Body of pancreas (tissue), 4 donors: ENCODE data around the gene HIBADH. TPM values are rescaled to one million over a fixed set of nuclear protein-coding genes. Genes with fewer than 3 reads are reported as not detected.

Source experiments
- ATAC-seq: fragments of 150-250 bp; one replicate; pipeline ENCODE4 v1.9.1; 2016
- DNase-seq, 4 donors: peaks; one replicate each; pipeline ENCODE4 v3.0.0-alpha.2; 2019
- H3K27ac ChIP-seq, 4 donors: fragments of 200-600 bp; sonication (generic); 1 replicate in 3 of 4; 2 replicates in 1 of 4; pipeline versions ENCODE4 v1.5.1 to v1.6.1; 2016 to 2019; ENCODE audit warnings: mild to moderate bottlenecking in 1 of 4, mixed read lengths in 1 of 4, moderate library complexity in 1 of 4
- H3K27me3 ChIP-seq, 2 donors: fragments of 200-600 bp; sonication (generic); one replicate each; pipeline ENCODE4 v1.6.0; 2016; ENCODE audit warnings: mild to moderate bottlenecking in 1 of 2
- H3K36me3 ChIP-seq, 2 donors: fragments of 200-600 bp; sonication (generic); replicated peaks in 1 of 2; 2 replicates each; pipeline ENCODE4 v1.5.1; 2016; ENCODE audit warnings: low read depth in 2 of 2; ENCODE audit not compliant: insufficient read depth in 1 of 2
- H3K4me1 ChIP-seq: fragments of 200-600 bp; sonication (generic); one replicate; pipeline ENCODE4 v1.6.0; 2016
- H3K4me3 ChIP-seq, 2 donors: fragments of 200-600 bp; sonication (generic); 1 replicate in 1 of 2; 2 replicates in 1 of 2; pipeline ENCODE4 v1.5.1; 2016 to 2019
- H3K9me3 ChIP-seq, 3 donors: fragments of 200-600 bp; sonication (generic); 1 replicate in 2 of 3; 2 replicates in 1 of 3; pipeline ENCODE4 v1.5.1; 2016
- POLR2A ChIP-seq, 3 donors: fragments of 450-650 bp; IDR thresholded peaks; one replicate each; pipeline ENCODE4 v1.6.1; 2016; ENCODE audit warnings: antibody characterized with exemption in 3 of 3, mild to moderate bottlenecking in 2 of 3
- WGBS, 2 donors: methylation state at CpG; one replicate each; pipeline ENCODE4 v1.1.5; 2017; 5-methylcytosine and 5-hydroxymethylcytosine counted together
- intact Hi-C: fragments of 100-400 bp; cut with DNase I; formaldehyde crosslinking; loops from one replicate; pipeline ENCODE4 v1.15.1; 2023
- total RNA-seq, 2 donors: library from RNA; depleted of rRNA; stranded (reverse); fragments of >200 nt; gene quantifications; one replicate each; pipeline ENCODE4 v1.1.0, GENCODE V29; 2016
- TF ChIP-seq, protein P1 (sequence below), 7 experiments: fragments of 450-650 bp in 4 of 7; fragments of 200-600 bp in 3 of 7; sonication (generic) in 3 of 7; IDR thresholded peaks; one replicate each; pipeline ENCODE4 v1.5.1; 2016 to 2019; ENCODE audit warnings: antibody characterized with exemption in 7 of 7

The HIBADH gene
- total RNA-seq, 2 donors from 2014 or later, result 22.1 to 31.0 TPM

DNA sequence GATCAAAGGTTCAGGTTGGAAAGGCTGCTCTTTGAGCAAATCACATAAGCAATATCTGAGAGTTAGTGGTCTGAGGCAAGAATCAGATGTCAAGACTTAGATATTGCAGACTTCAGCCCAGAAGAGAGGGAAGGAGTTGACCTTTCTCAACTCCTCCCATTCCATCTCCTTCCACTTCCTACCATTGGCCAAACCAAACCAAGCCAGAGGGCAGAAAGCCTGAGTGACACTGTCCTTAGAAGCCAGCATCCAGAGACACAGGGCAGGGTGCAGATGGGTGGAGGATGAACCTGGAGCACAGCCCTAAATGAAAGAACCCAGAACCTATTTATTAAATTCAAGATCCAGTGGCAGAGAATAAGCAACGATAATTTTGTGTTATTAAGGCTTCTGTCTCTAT is 180.5 kb downstream of the HIBADH start:
- intact Hi-C loops, result no loop called here
- H3K9me3 ChIP-seq, result no peaks in the 10 kb centered on the region
- no peak overlapping the region for H3K4me3 ChIP-seq
- ATAC-seq (no peak), DNase-seq (no peak)
- H3K27ac ChIP-seq, result no peak overlapping the region
- 58 to 62% methylated on average over 1 of the region's 1 CpG for WGBS, 2 donors
- TF ChIP-seq, protein P1, sequence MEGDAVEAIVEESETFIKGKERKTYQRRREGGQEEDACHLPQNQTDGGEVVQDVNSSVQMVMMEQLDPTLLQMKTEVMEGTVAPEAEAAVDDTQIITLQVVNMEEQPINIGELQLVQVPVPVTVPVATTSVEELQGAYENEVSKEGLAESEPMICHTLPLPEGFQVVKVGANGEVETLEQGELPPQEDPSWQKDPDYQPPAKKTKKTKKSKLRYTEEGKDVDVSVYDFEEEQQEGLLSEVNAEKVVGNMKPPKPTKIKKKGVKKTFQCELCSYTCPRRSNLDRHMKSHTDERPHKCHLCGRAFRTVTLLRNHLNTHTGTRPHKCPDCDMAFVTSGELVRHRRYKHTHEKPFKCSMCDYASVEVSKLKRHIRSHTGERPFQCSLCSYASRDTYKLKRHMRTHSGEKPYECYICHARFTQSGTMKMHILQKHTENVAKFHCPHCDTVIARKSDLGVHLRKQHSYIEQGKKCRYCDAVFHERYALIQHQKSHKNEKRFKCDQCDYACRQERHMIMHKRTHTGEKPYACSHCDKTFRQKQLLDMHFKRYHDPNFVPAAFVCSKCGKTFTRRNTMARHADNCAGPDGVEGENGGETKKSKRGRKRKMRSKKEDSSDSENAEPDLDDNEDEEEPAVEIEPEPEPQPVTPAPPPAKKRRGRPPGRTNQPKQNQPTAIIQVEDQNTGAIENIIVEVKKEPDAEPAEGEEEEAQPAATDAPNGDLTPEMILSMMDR (IDR thresholded peaks at IDR 0.05), result no peak
- no peaks in the 10 kb centered on the region for H3K4me1 ChIP-seq
- H3K27me3 ChIP-seq, result no peaks in the 10 kb centered on the region
- no peaks in the 10 kb centered on the region for H3K36me3 ChIP-seq

DNA sequence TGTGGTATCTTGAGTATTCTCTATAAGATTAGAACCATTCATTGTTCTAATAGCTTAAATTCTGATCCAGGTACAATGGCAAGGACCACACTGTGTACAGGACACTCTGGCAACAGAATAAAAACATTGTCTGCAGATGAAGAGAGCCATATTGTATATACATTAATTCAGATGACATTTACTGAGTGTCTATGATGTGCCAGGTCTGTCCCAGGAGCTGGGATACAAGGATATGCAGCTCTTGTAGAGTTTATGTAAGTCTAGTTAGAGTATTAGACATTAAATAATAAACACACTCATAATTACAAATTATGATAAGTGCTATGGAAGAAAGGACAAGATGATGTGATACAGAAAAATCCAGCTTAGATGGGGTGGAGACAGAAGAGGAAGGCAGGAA is 184.1 kb downstream of the HIBADH start:
- no peak for ATAC-seq
- H3K27ac ChIP-seq, result no peak overlapping the region
- no peaks in the 10 kb centered on the region for H3K4me1 ChIP-seq
- no peak overlapping the region for H3K4me3 ChIP-seq
- no peaks in the 10 kb centered on the region for H3K36me3 ChIP-seq
- no peak for DNase-seq
- no peak for TF ChIP-seq POLR2A (IDR thresholded peaks at IDR 0.05)
- TF ChIP-seq, protein P1 (IDR thresholded peaks at IDR 0.05), result no peak
- intact Hi-C loops, result no loop called here
- no peaks in the 10 kb centered on the region for H3K27me3 ChIP-seq
- no peaks in the 10 kb centered on the region for H3K9me3 ChIP-seq

DNA sequence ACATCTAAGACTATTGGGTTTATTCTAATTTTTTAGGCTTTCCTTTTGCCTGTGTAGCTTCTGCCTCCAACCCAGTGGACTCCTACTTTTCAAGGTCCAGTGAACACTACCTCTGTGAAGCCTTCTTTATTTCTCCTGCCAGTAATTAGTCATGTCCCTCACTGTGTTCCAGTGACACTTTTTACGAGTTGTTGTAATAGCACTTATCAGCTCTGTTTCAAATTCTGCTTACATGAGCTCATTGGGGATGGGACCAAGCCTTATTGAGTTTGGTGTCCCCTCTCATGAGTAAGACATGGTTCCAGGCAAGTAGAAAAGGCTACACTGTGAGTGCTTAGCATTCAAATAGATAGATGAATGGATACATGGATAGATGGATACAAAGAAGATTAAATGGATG is 184.6 kb downstream of the HIBADH start:
- WGBS, 2 donors, result 9 to 23% methylated on average over 1 of the region's 1 CpG
- no peaks in the 10 kb centered on the region for H3K9me3 ChIP-seq
- intact Hi-C loops, result no loop called here
- TF ChIP-seq POLR2A (IDR thresholded peaks at IDR 0.05), result no peak
- TF ChIP-seq, protein P1 (IDR thresholded peaks at IDR 0.05), result no peak
- no peak overlapping the region for H3K4me3 ChIP-seq
- H3K36me3 ChIP-seq, result no peaks in the 10 kb centered on the region
- no peak for ATAC-seq
- H3K27me3 ChIP-seq, result no peaks in the 10 kb centered on the region
- no peak for DNase-seq
- H3K4me1 ChIP-seq, result no peaks in the 10 kb centered on the region
- H3K27ac ChIP-seq, result no peak overlapping the region

DNA sequence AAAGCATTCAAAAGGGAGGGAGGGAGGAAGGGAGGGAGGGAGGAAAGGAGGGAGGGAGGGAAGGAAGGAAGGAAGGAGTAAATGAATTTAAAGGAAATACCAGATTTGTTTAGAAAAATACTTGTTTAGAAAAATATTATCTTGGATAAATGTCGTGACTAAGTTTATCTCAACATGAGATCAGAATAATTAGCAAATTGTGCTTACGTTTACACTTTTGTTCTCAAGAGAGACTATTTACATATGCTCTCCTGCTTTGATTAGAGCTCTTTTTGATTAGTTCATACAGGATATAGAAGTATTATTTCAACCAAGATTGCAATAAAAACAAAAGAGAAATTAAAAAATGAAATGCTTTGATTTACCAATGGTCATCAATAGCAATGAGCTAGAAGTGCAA is 186.2 kb downstream of the HIBADH start:
- Histone ChIP-seq H3K36me3 (no peaks in the 10 kb centered on the region), H3K27ac (no peak overlapping the region), H3K4me1 (no peaks in the 10 kb centered on the region), H3K4me3 (no peak overlapping the region), H3K9me3 (no peaks in the 10 kb centered on the region), H3K27me3 (no peaks in the 10 kb centered on the region)
- no peak for DNase-seq
- TF ChIP-seq, protein P1 (IDR thresholded peaks at IDR 0.05), result no peak
- no peak for TF ChIP-seq POLR2A (IDR thresholded peaks at IDR 0.05)
- ATAC-seq, result no peak
- intact Hi-C loops, result no loop called here
- 39 to 49% methylated on average over 2 of the region's 2 CpGs for WGBS, 2 donors

Other genes starting within 250 kb of the HIBADH start
- gene TAX1BP1, start 77.3 kb upstream of the HIBADH start, total RNA-seq, result 10 to 100 TPM; 38.9 to 57.6 TPM